Heart left ventricle (tissue), 16 donors: Measurements from ENCODE around the gene ABL1. TPM values are rescaled to one million over a fixed set of nuclear protein-coding genes. Genes with fewer than 3 reads are reported as not detected.

ENCODE experiments used
- ATAC-seq, 4 donors: fragments of 200-7000 bp; cut with Tn5 transposase; one replicate each; pipeline ENCODE4 v1.9.1; 2020 to 2022; ENCODE audit warnings: moderate library complexity in 4 of 4, mild to moderate bottlenecking in 3 of 4, moderate number of reproducible peaks in 1 of 4
- DNase-seq, 5 donors: peaks; one replicate each; pipeline ENCODE4 v3.0.0-alpha.2; 2020
- H3K27ac ChIP-seq, 12 donors: fragments of 200-600 bp; sonication (generic) in 4 of 12; one replicate each; pipeline versions ENCODE4 v1.5.0 to v1.8.0; 2016 to 2022; ENCODE audit warnings: mild to moderate bottlenecking in 2 of 12
- H3K27me3 ChIP-seq, 9 donors: fragments of 200-600 bp; sonication (generic) in 2 of 9; one replicate each; pipeline versions ENCODE4 v1.5.1 to v1.8.0; 2016 to 2022; ENCODE audit warnings: mild to moderate bottlenecking in 3 of 9
- H3K36me3 ChIP-seq, 9 donors: fragments of 200-600 bp; sonication (generic) in 2 of 9; one replicate each; pipeline versions ENCODE4 v1.5.0 to v1.8.0; 2018 to 2022; ENCODE audit warnings: mild to moderate bottlenecking in 2 of 9
- H3K4me1 ChIP-seq, 12 donors: fragments of 200-600 bp; sonication (generic) in 4 of 12; one replicate each; pipeline versions ENCODE4 v1.5.0 to v1.8.0; 2016 to 2022; ENCODE audit warnings: mild to moderate bottlenecking in 3 of 12
- H3K4me3 ChIP-seq, 12 donors: fragments of 200-600 bp; sonication (generic) in 4 of 12; one replicate each; pipeline versions ENCODE4 v1.5.0 to v1.8.0; 2017 to 2022; ENCODE audit warnings: mild to moderate bottlenecking in 9 of 12, moderate library complexity in 4 of 12
- H3K9me3 ChIP-seq, 12 donors: fragments of 200-600 bp; sonication (generic) in 4 of 12; one replicate each; pipeline versions ENCODE4 v1.5.0 to v1.8.0; 2016 to 2022; ENCODE audit warnings: mild to moderate bottlenecking in 1 of 12
- POLR2A ChIP-seq, 2 donors: fragments of 450-650 bp; IDR thresholded peaks; one replicate each; pipeline ENCODE4 v1.6.1; 2017; ENCODE audit warnings: antibody characterized with exemption in 2 of 2, mild to moderate bottlenecking in 2 of 2, moderate library complexity in 2 of 2
- WGBS, 4 donors: extraction: QIAGEN DNeasy Blood & Tissue Kit in 2 of 4; methylation state at CpG; one replicate each; pipeline versions ENCODE4 v1.1.5 to v1.1.7; 2013 to 2018; 5-methylcytosine and 5-hydroxymethylcytosine counted together
- intact Hi-C, 10 donors: fragments of 100-400 bp; cut with DNase I; formaldehyde crosslinking; loops; one replicate each; pipeline versions ENCODE4 v1.11.1 to v1.14.2; 2022
- polyA plus RNA-seq, 2 donors: library from polyadenylated mRNA; stranded (reverse); fragments of 200-250 nt; gene quantifications; one replicate each; pipeline ENCODE4 v1.2.3, GENCODE V29; 2013
- total RNA-seq, 9 donors: library from RNA; depleted of rRNA in 2 of 9; stranded (reverse); fragments of >200 nt in 2 of 9; fragmentation: NEBNext Ultra II Directional in 3 of 9; extraction: Animal tissue kit (Norgen Biotek cat#: 25700) in 3 of 9; gene quantifications; one replicate each; pipeline versions ENCODE4 v1.1.0 to v1.2.4, GENCODE V29; 2016 to 2023
- TF ChIP-seq, protein P1 (sequence below), 12 donors: fragments of 200-600 bp; sonication (generic) in 4 of 12; IDR thresholded peaks; one replicate each; pipeline versions ENCODE4 v1.5.0 to v1.8.0; 2018 to 2022; ENCODE audit warnings: antibody characterized with exemption in 12 of 12, mild to moderate bottlenecking in 5 of 12
- donor health status: ischemic (EF 13 %, LVEDD 7.1; RV severe dilation, severe dysfunction).
- donor health status: healthy with polysubstance abuse.
- donor health status: DM: no; HTN: yes; CAD: no.
- donor health status: DM: no; HTN: no; CAD: no.
- donor health status: ischemic (EF 25% LVEDD 6.9; RV normal size, moderate dysfunction).
- donor health status: ischemic (EF 25% LVEDD 5.7; RV mildly dilated, moderate dysfunction).
- donor health status: healthy.
- donor health status: DM: yes; HTN: yes; CAD: no.
- donor health status: ischemic (EF 35%, LVEDD 5.7; RV mildly dilated, moderate dysfunction).
- donor health status: nonischemic (EF 11% LVEDD 7.7; RV severe dilation, severe dysfunction).
- donor health status: DM: yes; HTN: yes; CAD: no.
- donor health status: PGD.
- donor health status: ischemic (EF 29% LVEDD 5.4; RV normal size, mild dysfunction).
- donor health status: nonischemic (EF 23%, LVEDD 6.1; RV moderate dilation, normal function).

The ABL1 gene
- total and polyA plus RNA-seq, 11 donors: 13.2 to 49.8 (median 33.8) TPM

GRCh38 chr9:130852801-130853200 is 17.7 kb downstream of the ABL1 start:
- H3K27ac ChIP-seq: peak overlapping the region in 3 of 12 donors; percentile 20 to 96 (median 33)
- no peak for DNase-seq
- H3K4me3 ChIP-seq: no peak overlapping the region
- H3K4me1 ChIP-seq: peaks cover 0 to 38% (median 15%) of the 10 kb centered on the region in 12 donors
- TF ChIP-seq, protein P1, sequence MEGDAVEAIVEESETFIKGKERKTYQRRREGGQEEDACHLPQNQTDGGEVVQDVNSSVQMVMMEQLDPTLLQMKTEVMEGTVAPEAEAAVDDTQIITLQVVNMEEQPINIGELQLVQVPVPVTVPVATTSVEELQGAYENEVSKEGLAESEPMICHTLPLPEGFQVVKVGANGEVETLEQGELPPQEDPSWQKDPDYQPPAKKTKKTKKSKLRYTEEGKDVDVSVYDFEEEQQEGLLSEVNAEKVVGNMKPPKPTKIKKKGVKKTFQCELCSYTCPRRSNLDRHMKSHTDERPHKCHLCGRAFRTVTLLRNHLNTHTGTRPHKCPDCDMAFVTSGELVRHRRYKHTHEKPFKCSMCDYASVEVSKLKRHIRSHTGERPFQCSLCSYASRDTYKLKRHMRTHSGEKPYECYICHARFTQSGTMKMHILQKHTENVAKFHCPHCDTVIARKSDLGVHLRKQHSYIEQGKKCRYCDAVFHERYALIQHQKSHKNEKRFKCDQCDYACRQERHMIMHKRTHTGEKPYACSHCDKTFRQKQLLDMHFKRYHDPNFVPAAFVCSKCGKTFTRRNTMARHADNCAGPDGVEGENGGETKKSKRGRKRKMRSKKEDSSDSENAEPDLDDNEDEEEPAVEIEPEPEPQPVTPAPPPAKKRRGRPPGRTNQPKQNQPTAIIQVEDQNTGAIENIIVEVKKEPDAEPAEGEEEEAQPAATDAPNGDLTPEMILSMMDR (IDR thresholded peaks at IDR 0.05): no peak
- TF ChIP-seq POLR2A (IDR thresholded peaks at IDR 0.05): no peak
- no peaks in the 10 kb centered on the region for H3K27me3 ChIP-seq
- no peaks in the 10 kb centered on the region for H3K9me3 ChIP-seq
- no peak for ATAC-seq
- 85 to 92% (median 87%) methylated on average over 7 of the region's 7 CpGs for WGBS, 4 donors
- intact Hi-C loops: no loop called here
- H3K36me3 ChIP-seq: peaks cover 0 to 45% (median 39%) of the 10 kb centered on the region in 9 donors

DNA sequence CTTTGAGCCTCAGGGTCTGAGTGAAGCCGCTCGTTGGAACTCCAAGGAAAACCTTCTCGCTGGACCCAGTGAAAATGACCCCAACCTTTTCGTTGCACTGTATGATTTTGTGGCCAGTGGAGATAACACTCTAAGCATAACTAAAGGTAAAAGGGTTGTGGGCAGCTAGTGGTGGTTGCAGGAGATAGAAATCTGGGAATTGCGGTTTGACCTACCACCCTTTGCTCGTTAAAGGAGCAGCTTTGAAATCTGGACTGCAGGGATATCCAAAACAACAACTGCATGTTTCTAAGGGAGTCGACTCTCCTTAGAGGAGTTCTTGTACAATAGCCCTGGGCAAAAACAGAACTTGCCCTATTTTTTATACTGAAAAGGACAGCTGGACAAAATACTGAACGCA is 19.0 kb downstream of the ABL1 start:
- TF ChIP-seq, protein P1 (IDR thresholded peaks at IDR 0.05): no peak
- TF ChIP-seq POLR2A (IDR thresholded peaks at IDR 0.05): no peak
- Histone ChIP-seq H3K4me3 (no peak overlapping the region), H3K36me3 (peaks cover 0 to 49% (median 43%) of the 10 kb centered on the region in 9 donors), H3K9me3 (no peaks in the 10 kb centered on the region), H3K27me3 (no peaks in the 10 kb centered on the region), H3K27ac (peak overlapping the region in 1 of 12 donors; percentile 96), H3K4me1 (peaks cover 0 to 42% (median 18%) of the 10 kb centered on the region in 12 donors)
- DNase-seq: no peak
- ATAC-seq: no peak
- WGBS, 4 donors: 82 to 87% (median 84%) methylated on average over 8 of the region's 8 CpGs
- intact Hi-C loops: no loop called here

GRCh38 chr9:130854835-130855234 is 19.8 kb downstream of the ABL1 start:
- DNase-seq (no peak), ATAC-seq (no peak)
- Histone ChIP-seq H3K4me1 (peaks cover 0 to 42% (median 21%) of the 10 kb centered on the region in 12 donors), H3K27me3 (no peaks in the 10 kb centered on the region), H3K9me3 (no peaks in the 10 kb centered on the region), H3K27ac (peak overlapping the region in 1 of 12 donors; percentile 96), H3K4me3 (no peak overlapping the region), H3K36me3 (peaks cover 0 to 55% (median 43%) of the 10 kb centered on the region in 9 donors)
- no peak for TF ChIP-seq POLR2A (IDR thresholded peaks at IDR 0.05)
- TF ChIP-seq, protein P1 (IDR thresholded peaks at IDR 0.05): no peak
- WGBS, 4 donors: 93 to 95% (median 94%) methylated on average over 9 of the region's 9 CpGs
- intact Hi-C loops: no loop called here

- TF ChIP-seq POLR2A (IDR thresholded peaks at IDR 0.05): no peak
- TF ChIP-seq, protein P1 (IDR thresholded peaks at IDR 0.05): no peak
- Histone ChIP-seq H3K4me3 (no peak overlapping the region), H3K36me3 (peaks cover 0 to 58% (median 43%) of the 10 kb centered on the region in 9 donors), H3K27me3 (no peaks in the 10 kb centered on the region), H3K27ac (no peak overlapping the region), H3K4me1 (peaks cover 2 to 51% (median 34%) of the 10 kb centered on the region in 12 donors), H3K9me3 (no peaks in the 10 kb centered on the region)
- intact Hi-C loops: no loop called here
- ATAC-seq: no peak
- WGBS, 4 donors: 83 to 88% (median 85%) methylated on average over 8 of the region's 8 CpGs
- DNase-seq: no peak
These were observed 21.4 kb downstream of the ABL1 start for GRCh38 chr9:130856474-130856873.
